ENCODE results near the gene COL4A1.
A peak's percentile ranks its signal among the peaks of the same experiment; 100 is the strongest.

The COL4A1 gene

DNA sequence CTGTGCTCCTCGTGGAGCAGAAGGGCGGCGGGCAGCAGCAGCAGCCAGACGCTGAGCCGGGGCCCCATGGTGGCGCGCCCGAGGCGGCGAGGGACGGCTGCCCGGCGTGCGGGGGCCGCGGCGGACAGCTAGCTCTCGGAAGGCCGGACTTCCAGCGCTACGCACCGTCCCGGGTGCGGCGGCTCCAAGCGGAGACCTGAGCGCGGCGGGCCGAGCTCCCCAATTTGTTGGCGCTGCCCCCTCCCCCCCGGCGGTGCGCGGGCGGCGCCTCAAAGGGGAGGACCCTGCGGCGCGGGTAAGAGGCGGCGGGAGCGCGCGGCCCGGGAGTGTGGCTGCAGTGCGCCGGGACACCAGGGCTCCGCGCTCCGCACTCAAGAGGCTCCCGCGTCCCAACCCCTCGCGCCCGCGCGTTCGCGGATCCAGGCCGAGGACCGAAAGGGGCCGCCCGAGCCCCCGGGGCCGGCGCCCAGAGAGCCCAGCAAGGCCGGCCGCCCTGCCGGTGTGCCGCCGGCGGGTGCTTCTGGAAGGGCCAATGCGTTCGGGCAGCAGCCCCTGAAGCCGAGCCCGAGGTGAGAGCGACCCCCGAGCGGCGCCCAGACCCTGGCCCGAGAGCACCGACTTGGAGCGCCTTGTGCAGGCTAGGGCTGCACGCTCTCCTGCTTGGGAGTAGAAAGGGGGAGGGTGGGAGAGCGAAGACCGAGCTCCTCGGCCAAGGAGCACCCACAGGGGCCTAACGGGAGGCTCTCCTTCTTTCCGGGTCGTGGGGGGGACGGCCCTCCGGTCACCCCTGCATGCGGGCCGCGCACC is at the start of gene COL4A1, which contains the start of gene COL4A2:
Gene COL4A1 (minus strand): TSS at position 198 of the 807 bp plus-strand sequence. CDS start 130 bp downstream, at position 68.
Gene COL4A2 (plus strand): TSS at position 325 of the 807 bp plus-strand sequence. CDS start 620 bp downstream, outside the sequence.
- no peak for DNase-seq

DNA sequence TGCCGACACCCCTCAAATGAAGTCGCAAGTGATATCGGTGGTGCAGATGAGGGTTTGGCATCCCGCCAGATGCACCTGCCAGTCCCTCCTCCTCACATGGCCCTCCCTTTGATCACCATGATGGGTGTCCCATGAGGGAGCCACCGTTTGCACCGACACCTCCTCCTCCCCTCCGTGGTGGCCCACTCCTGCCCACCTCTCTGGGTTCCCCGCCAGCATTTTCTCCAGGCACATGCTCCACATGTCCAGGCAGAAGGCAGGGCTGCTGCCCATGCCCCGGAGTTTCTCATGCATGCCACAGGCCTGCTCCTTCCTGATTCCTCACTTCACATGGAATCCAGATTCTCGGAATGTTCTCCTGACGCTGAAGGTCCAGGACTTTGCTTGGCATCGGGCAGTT is 49.4 kb upstream of the COL4A1 start:
- no peak for DNase-seq

- DNase-seq, result no peak
Measured at GRCh38 chr13:110354715-110355473, 47.9 kb upstream of the COL4A1 start.

GRCh38 chr13:110354123-110354627 is 47.2 kb upstream of the COL4A1 start:
- DNase-seq, result no peak

- DNase-seq, result no peak
Measured at GRCh38 chr13:110353339-110353977, 46.5 kb upstream of the COL4A1 start.

GRCh38 chr13:110352735-110353134 is 45.8 kb upstream of the COL4A1 start:
- no peak for DNase-seq

GRCh38 chr13:110351636-110352420 is 44.9 kb upstream of the COL4A1 start:
- no peak for DNase-seq

GRCh38 chr13:110350509-110350908 is 43.6 kb upstream of the COL4A1 start:
- no peak for DNase-seq

GRCh38 chr13:110350049-110350448 is 43.1 kb upstream of the COL4A1 start:
- DNase-seq, result no peak

DNA sequence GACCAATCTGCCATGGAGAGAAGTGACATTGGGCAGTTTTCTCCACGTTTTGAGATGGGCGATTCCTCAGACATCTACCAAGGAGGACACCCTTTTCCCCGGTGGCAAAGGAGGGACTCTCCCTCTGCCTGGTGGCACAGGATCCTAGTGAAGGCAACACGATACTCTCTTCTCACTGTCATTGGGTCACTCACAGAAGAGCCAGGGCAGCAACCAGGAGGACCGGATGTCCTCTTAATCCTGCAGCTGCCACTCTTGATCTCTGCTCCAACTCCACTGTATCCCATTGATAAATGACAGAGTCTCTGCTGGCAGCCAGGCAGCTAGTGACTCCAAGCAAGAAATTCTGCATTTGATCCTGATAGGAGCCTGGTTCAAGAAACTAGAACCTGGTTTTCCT is 42.3 kb upstream of the COL4A1 start:
- DNase-seq, result no peak

DNA sequence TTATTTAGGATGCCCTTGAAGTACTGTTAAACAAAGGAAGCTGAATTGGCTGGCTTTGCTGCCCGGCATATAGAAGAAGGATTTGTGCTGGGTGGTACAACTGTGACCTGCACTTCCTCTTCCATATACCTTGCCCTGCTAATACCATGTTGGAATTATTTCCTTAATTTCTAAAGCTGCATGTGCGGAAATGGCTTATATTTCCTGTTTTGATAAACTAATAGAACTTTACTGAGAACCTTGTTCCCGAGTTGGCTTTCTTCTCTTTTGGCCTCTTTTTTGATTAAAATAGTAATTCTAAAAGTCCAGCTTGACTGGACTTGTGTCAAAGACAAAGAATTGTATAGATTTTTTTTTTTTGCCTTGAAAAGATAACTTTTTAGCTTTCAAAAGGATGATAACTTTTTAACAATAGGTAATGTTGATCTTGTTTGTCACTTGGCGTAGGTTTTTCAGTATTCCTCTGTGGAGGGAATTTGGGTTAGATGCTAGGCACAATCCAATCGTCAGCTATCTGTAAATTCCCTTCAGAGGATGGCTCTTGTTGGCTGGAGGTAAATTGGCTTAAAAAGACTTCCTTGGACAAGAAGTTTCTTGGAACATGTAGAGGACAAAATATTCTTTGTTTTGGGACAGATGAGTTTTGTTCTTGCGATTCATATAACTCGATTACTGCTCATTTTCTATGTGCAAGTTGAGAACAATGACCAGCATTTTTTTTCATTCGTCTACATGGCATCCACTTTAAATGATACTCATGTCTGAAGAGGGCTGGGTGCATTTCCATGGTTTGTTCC is 41.5 kb upstream of the COL4A1 start:
- no peak for DNase-seq

DNA sequence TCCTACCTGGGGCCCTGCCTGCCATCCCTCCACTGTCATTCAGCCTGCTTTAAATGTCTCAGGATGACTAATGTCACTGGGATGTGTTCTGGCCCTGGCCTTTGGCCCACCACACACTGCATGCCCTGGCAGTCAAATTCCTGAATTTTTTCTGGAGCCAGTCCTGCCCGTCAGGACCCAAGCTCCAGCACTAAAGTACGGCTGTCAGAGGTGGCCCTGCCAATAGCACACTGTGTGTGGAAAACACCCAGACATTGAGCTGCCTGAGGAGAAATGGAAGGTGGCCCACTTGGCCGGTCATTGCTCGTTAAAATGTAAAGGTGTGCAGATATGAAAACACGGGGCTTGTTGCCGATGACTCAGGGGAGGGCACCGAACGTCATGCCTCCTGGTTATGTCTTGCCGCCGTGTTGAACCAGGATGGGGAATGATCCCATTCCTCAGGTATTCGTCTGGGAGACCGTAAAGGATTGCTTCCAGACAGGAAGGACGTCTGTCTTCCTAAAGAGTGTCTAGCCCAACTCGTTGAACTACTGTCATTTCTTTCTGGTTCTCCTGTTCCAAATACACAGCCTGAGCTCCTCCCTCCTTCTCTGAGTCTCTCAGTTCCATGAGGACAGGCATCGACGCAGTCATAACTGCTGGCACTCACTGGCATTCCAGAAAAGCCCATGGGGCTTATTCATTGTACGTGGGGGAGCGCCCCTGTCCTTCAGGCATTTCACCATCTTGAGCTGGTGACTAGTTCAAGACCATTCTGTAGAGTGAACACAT is 40.8 kb upstream of the COL4A1 start:
- DNase-seq, result no peak

DNA sequence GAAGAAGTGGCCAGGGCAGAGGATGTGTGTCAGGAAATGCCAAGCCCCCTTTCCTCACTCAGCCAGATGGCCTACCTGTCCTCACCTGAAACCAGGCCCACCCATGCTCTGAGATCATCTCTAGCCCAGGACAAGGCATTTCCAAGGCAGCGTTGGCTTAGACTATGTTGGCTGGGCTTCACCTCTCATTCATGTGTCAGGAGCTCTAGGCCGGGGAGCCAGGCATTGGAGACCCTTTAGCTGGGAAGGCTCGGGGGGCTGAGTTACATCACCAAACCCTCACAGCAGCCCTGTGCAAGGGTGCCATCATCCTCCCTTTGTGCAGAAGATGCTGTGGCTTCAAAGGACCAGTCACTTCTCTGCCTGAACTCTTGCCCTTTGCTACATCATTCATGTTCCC is 40.1 kb upstream of the COL4A1 start:
- DNase-seq, result no peak

DNA sequence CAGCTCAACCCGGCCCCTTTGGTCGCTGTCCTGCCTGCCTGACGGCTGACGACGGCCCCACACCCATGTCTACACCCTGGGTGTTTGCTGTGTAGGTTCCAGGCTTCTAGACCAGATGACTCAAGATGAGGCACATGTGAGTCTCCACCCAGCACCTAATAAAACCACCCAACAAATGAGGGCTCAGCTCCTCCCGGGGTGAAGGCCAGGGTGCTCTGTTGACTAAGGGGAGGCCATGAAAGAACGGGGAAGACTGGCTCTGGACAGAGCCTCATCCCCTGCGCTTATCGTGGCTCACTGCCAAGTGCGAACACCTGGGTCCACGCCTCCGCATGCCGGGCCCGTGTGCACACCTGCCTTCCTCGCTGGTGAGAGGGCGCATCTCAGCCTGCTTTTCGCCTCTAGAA is 39.7 kb upstream of the COL4A1 start:
- DNase-seq, result peak; percentile 33

DNA sequence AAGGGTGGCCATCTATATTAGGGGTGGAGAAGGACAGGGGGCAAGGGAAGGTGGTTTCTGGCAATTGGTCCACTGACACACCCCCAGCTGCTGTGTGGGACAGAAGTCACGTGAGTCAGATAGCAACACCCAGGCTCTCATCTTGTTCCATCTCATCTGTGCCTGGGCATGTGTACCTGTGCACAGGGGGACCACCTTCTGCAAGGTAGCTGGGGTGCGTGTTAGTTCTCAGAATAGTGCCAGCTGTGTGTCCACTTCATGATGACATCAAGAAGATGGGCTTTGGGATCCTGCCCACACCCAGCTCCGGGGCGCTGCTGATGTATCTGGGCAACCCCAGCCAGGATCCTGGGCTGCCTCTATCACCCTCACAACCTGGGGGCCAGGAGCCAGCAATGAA is 38.7 kb upstream of the COL4A1 start:
- no peak for DNase-seq

DNA sequence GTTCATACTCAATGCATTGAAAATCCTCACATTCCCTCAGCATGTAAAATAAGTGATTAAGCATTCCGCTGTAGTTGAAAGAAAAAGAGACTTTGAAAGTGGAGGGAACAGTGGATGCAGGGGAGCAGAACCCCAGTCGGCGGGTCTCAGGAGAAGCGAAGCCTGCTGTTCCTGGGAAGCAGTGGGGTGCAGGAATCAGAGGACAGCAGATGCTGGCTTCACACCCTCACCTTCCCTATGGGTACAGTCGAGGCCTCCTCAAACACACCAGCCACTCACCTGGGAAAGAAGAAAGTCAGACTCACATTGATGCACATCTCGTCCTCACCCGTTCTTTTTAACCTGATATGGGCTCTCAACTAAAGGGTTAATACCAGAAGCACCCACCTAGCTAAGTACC is 38.3 kb upstream of the COL4A1 start:
- no peak for DNase-seq

- no peak for DNase-seq
Measured at GRCh38 chr13:110344320-110344719, 37.4 kb upstream of the COL4A1 start.

GRCh38 chr13:110343241-110343865 is 36.4 kb upstream of the COL4A1 start:
- DNase-seq, result no peak

- no peak for DNase-seq
Measured at GRCh38 chr13:110342474-110342873, 35.5 kb upstream of the COL4A1 start.
